Measurements from ENCODE around the gene MRAP2. TPM values are rescaled to one million over a fixed set of nuclear protein-coding genes. Genes with fewer than 3 reads are reported as not detected.

Gene MRAP2
- total RNA-seq, 2 experiments from 2014 or later = not detected

DNA sequence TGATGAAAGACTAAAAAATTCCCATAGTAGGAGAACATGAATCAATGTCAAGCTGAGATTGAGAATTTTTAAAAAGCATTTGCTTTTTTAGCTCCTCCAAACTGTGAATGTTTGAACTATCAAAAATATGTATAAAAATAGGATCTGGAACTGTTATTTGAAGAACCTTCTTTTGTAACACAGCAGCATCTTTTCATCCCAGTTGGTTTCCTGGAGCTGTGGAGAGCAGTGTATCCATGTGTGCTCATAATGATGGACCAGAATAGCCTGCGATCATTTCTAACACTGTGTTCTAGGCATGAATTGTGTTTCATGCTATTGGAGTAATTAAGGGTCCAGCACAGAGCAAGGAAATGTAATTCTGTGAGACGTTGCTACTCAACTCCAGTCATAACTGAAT, 22.1 kb downstream of the MRAP2 start:
- intact Hi-C loops (cut with micrococcal nuclease; ENCODE audit: unreplicated experiment) = no loop called here
- DNase-seq (ENCODE audit: low spot score) = no peak
- H4K20me1 ChIP-seq (ENCODE audit: insufficient read depth, low read length) = no peaks in the 10 kb centered on the region
- no peak overlapping the region for H3K27ac ChIP-seq (ENCODE audit: low read depth, low read length, poor library complexity, severe bottlenecking)
- BruUV-seq (replicated peaks) = no TSS peak
- no peak overlapping the region for H2AFZ ChIP-seq (ENCODE audit: low read length)
- no peaks in the 10 kb centered on the region for H3K79me2 ChIP-seq (ENCODE audit: insufficient read depth, low read depth, low read length)
- ChIA-PET POLR2A (no interaction called here), CTCF (ENCODE audit: unreplicated experiment) (no interaction called here)
- H3K36me3 ChIP-seq (ENCODE audit: insufficient read depth, low read length) = no peaks in the 10 kb centered on the region
- no peak overlapping the region for H3K4me3 ChIP-seq (ENCODE audit: low read depth, low read length, poor library complexity, severe bottlenecking)
- H3K4me2 ChIP-seq (ENCODE audit: low read length) = no peak overlapping the region
- no peaks in the 10 kb centered on the region for H3K9me2 ChIP-seq (ENCODE audit: insufficient read depth, low read length)
- no peaks in the 10 kb centered on the region for H3K4me1 ChIP-seq (ENCODE audit: insufficient read depth, low read length, poor library complexity, severe bottlenecking)
- no peaks in the 10 kb centered on the region for H3K9me3 ChIP-seq (ENCODE audit: low read length)
- TF ChIP-seq EZH2phosphoT487 (IDR thresholded peaks at IDR 0.05; ENCODE audit: borderline replicate concordance, low read depth, low read length) = no peak
- TF ChIP-seq, protein P1, sequence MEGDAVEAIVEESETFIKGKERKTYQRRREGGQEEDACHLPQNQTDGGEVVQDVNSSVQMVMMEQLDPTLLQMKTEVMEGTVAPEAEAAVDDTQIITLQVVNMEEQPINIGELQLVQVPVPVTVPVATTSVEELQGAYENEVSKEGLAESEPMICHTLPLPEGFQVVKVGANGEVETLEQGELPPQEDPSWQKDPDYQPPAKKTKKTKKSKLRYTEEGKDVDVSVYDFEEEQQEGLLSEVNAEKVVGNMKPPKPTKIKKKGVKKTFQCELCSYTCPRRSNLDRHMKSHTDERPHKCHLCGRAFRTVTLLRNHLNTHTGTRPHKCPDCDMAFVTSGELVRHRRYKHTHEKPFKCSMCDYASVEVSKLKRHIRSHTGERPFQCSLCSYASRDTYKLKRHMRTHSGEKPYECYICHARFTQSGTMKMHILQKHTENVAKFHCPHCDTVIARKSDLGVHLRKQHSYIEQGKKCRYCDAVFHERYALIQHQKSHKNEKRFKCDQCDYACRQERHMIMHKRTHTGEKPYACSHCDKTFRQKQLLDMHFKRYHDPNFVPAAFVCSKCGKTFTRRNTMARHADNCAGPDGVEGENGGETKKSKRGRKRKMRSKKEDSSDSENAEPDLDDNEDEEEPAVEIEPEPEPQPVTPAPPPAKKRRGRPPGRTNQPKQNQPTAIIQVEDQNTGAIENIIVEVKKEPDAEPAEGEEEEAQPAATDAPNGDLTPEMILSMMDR (conservative IDR thresholded peaks at IDR 0.05; ENCODE audit: low read length) = no peak

DNA sequence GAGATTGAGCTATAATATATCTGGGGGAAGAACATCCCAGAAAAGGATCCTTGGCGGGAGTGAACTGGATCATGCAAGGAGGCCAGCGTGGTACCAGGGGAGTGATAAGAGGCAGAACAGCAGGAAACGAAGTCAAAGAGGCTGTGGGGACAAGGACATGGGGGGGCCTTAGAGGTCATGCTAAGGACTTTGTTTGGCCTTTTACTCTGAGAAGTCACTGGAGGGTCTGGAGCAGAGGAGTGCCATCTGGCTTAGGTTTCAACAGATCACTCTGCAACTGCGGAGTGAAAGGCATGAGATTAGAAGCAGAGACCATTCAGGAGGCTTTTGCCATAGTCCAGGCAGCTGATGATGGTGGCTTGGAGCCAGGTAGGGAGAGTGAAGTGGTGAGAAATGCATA, 24.3 kb downstream of the MRAP2 start:
- TF ChIP-seq, protein P1 (conservative IDR thresholded peaks at IDR 0.05; ENCODE audit: low read length) = no peak
- TF ChIP-seq EZH2phosphoT487 (IDR thresholded peaks at IDR 0.05; ENCODE audit: borderline replicate concordance, low read depth, low read length) = no peak
- Histone ChIP-seq H3K27ac (ENCODE audit: low read depth, low read length, poor library complexity, severe bottlenecking) (no peak overlapping the region), H3K9me2 (ENCODE audit: insufficient read depth, low read length) (no peaks in the 10 kb centered on the region), H3K79me2 (ENCODE audit: insufficient read depth, low read depth, low read length) (no peaks in the 10 kb centered on the region), H3K9me3 (ENCODE audit: low read length) (no peaks in the 10 kb centered on the region), H3K36me3 (ENCODE audit: insufficient read depth, low read length) (no peaks in the 10 kb centered on the region), H3K4me2 (ENCODE audit: low read length) (no peak overlapping the region), H4K20me1 (ENCODE audit: insufficient read depth, low read length) (no peaks in the 10 kb centered on the region), H3K4me3 (ENCODE audit: low read depth, low read length, poor library complexity, severe bottlenecking) (no peak overlapping the region), H2AFZ (ENCODE audit: low read length) (no peak overlapping the region), H3K4me1 (ENCODE audit: insufficient read depth, low read length, poor library complexity, severe bottlenecking) (no peaks in the 10 kb centered on the region)
- intact Hi-C loops (cut with micrococcal nuclease; ENCODE audit: unreplicated experiment) = no loop called here
- BruUV-seq (replicated peaks) = no TSS peak
- DNase-seq (ENCODE audit: low spot score) = no peak
- CTCF ChIA-PET (ENCODE audit: unreplicated experiment) = no interaction called here
- POLR2A ChIA-PET = no interaction called here

DNA sequence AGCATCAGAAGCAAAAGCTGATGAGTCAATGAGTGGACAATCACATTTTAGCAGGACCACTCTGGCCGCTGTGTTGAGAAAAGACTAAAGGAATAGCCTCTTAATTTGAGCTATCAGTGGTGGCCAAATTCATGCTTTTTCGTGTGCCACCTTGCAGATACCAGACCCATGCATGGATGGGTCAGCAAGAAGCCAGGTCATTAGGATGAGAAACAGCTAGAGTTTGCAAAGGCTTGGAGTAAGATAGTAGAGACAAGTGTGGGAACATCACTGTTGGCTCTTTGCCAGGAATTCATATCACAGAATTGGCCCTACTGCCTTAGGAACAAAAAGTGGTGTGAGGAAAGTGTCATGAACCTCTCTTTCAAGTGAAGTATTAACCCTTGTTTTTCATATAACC, 25.5 kb downstream of the MRAP2 start:
- intact Hi-C loops (cut with micrococcal nuclease; ENCODE audit: unreplicated experiment) = no loop called here
- Histone ChIP-seq H3K36me3 (ENCODE audit: insufficient read depth, low read length) (no peaks in the 10 kb centered on the region), H3K4me1 (ENCODE audit: insufficient read depth, low read length, poor library complexity, severe bottlenecking) (no peaks in the 10 kb centered on the region), H3K4me3 (ENCODE audit: low read depth, low read length, poor library complexity, severe bottlenecking) (no peak overlapping the region), H3K79me2 (ENCODE audit: insufficient read depth, low read depth, low read length) (no peaks in the 10 kb centered on the region), H3K9me3 (ENCODE audit: low read length) (no peaks in the 10 kb centered on the region), H3K9me2 (ENCODE audit: insufficient read depth, low read length) (no peaks in the 10 kb centered on the region), H4K20me1 (ENCODE audit: insufficient read depth, low read length) (no peaks in the 10 kb centered on the region), H3K27ac (ENCODE audit: low read depth, low read length, poor library complexity, severe bottlenecking) (no peak overlapping the region), H2AFZ (ENCODE audit: low read length) (no peak overlapping the region), H3K4me2 (ENCODE audit: low read length) (no peak overlapping the region)
- no peak for DNase-seq (ENCODE audit: low spot score)
- POLR2A ChIA-PET = interaction anchor here (1.3 kb wide), 1 partner anchor 12 kb away, joined by 4 read pairs; no protein-coding TSS in a partner anchor
- BruUV-seq (replicated peaks) = no TSS peak
- no peak for TF ChIP-seq EZH2phosphoT487 (IDR thresholded peaks at IDR 0.05; ENCODE audit: borderline replicate concordance, low read depth, low read length)
- TF ChIP-seq, protein P1 (conservative IDR thresholded peaks at IDR 0.05; ENCODE audit: low read length) = no peak
- CTCF ChIA-PET (ENCODE audit: unreplicated experiment) = no interaction called here

Data from OCI-LY7 (cell line).